ENCODE data around the gene INPP5A.
"Not testable (repeated sequence)": the region's sequence is repeated elsewhere in the genome, so short reads cannot be mapped to it uniquely, and the experiment has no call there.

Gene INPP5A

GRCh38 chr10:132792796-132793195 is 255.2 kb downstream of the INPP5A start:
- no peak for DNase-seq

GRCh38 chr10:132793213-132793612 is 255.6 kb downstream of the INPP5A start:
- no peak for DNase-seq

GRCh38 chr10:132793871-132794849 is 256.6 kb downstream of the INPP5A start:
- DNase-seq, result no peak

DNA sequence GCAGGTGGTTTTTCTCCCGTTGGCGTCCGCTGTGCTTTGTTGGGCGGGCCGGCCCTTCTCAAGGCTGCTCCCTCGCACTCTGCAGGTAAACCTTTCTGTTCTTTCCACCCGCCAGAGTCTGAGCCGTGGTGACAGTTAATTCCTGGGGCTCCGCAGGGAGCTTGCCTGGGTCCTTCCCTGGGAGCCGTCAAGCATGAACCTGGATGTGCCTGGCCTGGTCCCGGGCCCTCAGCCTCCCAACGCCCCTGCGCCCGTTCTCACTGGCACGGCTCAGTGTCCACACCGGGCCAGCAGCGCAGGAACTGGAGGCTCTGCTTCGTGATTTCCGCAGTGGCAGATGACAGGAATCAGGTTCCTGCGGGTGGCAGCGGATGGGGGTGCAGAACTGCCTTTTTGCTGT is 259.3 kb downstream of the INPP5A start:
- no peak for DNase-seq

DNA sequence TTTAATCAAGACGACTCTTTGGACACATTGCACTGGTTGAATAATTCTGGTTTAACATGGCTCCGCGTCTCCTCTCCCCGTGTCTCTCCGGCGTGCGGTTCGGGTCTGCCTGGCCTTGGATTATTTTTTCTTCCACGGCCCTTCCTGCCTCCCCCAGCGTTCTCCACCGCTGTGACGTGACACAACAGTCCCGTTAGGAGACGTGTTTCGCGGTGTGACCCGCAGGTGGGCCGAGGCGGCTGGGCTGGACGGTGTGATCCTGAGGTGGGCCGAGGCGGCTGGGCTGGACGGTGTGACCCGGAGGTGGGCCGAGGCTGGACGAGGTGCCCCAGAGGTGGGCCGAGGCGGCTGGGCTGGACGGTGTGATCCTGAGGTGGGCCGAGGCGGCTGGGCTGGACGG is 260.4 kb downstream of the INPP5A start:
- DNase-seq, result not testable (repeated sequence)

GRCh38 chr10:132798403-132798802 is 260.8 kb downstream of the INPP5A start:
- DNase-seq, result no peak

DNA sequence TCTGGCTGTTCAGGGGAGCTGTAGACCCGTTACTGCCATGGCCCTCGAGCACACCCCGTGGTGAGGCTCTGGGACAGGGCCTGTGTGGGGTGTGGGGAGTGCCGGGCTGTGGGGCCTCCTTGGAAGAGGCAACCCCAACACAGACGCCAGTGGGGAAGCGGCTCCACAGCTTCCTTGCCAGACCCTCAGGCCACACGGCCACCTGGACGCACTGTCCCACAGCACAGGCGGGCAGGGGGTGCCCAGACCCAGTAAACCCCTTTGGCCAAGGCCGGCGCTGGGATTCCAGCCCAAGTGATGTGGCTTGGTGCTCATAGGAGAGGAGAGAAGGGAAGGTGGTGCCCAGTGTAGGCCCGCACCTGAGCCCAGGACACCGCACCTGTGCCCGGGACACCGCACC is 261.3 kb downstream of the INPP5A start:
- DNase-seq, result no peak

GRCh38 chr10:132799865-132800264 is 262.3 kb downstream of the INPP5A start:
- no peak for DNase-seq

DNA sequence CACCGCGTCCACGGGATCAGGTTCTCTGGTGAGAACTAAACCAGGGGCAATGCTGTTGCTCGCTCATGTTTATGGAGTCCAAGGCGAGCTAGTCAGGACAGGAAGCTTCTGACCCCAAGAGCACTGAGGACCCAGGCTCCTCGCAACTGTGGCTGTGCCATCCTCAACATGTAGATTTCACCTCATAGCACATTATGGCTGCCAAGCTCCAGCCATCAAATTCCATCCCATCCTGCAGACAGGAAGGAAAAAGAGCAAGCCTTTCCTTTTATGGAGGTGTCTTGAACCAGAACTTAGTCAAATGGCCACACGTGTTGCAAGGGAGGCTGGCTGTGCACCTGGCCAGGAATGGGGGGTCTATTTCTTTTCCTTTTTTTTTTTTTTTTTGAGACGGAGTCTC is 264.5 kb downstream of the INPP5A start:
- DNase-seq, result no peak

DNA sequence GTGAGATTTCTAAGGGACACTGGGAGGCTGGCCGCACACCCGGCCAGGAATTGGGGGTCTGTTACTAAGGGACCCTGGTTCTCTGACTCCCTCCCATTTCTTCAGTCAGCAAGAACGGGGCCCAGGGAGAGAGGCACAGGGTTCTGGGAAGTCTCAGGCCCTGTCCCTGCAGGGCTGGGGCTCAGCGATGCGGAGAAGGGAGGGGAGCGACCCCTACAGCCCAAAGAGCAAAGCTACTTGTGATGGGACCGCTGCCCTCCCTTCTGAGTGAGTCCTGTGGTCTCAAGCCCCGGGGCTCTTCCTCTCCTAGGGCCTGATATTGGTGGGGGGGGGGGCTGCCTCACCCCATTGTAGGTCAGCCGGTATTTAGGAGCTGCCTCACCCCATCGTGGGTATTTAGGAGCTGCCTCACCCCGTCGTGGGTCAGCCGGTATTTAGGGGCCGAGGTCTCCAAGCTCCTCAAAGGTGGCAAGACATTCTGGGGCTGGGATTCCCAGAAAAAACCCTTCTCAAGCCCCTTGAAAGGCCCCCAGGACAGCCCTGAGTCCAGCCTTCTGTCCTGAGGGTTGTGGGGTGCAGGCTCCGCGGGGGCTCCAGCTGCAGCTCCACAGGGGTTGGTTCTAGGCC is 265.2 kb downstream of the INPP5A start:
- DNase-seq, result no peak

GRCh38 chr10:132803416-132804210 is 266.0 kb downstream of the INPP5A start:
- no peak for DNase-seq

DNA sequence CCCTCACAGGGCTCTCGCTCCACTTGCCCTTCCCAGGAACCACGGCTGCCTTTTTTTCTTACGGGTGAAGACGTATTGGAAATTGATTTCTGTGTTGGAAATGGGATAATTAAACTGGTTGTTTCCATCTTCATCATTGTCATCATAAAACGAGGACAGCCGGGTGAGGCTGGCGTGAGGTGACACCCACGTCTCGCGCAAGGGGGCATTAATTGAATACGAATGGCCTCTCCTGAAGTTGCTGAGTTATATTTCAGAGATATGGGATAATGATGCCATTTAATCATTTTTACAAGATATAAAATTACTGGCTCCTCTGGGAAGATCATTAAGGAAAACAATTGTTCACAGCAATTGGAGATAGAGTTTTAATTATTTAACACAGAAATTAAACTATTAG is 266.7 kb downstream of the INPP5A start:
- no peak for DNase-seq

DNA sequence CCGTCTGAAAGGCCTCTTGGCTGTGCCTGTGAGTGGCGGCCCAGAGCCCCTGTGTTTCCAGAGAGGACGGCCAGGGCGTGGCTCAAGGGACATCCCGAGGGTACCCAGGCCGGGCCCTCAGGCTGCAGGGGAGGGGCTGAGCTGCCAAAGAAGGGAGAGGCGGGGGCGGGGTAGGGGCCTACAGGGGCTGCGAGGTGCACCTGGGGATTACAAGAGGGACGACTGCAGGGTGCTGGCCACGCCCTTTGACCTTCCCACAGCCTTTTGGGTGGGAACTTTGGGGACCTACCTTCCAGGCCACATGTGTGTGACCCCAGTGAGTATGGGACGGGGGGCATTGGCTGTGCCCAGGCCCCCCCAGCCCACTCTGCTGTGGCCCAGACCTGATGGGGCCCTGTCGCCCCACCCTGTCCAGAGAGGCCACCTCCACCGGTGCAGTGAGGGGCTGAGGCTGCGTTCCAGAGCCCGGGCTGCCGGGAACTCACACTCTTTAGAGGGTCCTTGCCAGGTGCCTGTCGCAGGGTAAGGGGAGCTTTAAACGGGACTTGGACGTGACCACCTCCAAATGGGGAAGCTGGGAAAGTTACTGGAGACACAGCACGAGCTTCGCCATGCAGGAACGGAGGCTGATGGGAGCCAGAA is 267.3 kb downstream of the INPP5A start:
- DNase-seq, result no peak

DNA sequence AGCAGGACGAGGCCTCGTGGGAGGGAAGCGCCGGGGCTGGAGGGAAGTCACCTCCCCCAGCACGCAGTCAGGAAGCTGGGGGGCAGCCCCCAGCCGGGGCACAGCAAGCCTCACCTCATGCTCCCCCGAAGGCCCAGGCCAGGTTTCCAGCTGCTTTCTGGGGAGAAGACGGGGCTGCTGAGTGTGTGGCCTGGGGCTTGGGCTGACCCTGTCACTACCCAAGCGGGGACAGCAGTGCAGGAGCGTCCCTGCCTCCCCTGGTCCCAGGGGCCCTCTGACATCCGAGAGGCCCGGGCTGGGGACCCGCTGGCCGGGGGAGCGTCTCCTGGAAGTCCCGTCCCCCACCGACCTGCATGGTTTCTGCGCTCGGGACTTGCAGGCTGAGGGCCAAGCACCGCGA is 268.0 kb downstream of the INPP5A start:
- DNase-seq, result no peak

DNA sequence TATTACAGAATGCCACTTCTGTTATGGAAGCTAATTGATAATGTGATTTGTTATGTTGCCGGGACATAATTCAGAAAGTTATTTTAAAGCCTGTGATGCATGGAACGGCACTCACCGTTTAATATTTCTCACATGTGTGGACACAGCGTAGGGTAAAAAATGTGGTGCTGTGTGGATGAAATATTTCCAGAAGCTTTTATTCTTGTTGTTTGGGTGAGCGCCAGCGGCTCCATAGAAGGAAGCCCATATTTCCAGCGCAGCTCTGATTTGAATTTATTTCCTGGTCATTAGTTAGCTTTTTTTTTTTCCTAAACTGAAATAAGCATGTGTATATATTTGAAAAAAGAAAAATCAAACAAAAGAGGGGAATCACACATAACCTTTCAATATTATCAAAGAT is 268.5 kb downstream of the INPP5A start:
- DNase-seq, result no peak

DNA sequence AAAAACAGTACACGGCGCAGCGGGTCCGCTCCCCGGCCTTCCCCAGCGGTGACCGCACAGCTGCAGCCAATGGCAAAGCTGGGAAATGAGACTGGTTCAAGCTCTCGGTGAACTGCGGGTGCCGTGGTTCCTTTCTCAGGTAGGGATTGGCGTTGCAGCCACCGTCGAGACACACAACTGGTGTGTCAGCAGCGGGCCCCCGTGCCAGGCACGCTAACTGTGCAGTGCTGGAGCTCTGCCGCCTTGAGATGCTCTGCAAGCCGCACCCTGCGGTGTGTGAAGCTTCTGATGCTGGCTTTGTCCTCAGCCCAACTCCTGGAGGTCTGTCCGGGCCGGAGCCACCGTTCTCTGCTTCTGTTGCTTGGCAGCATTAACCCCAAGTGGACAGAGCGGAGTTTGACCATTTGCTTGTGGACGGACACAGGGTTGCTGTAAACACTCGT is 269.0 kb downstream of the INPP5A start:
- DNase-seq, result no peak

- DNase-seq, result no peak
Observed at GRCh38 chr10:132807621-132808049, 270.0 kb downstream of the INPP5A start.

- no peak for DNase-seq
Observed at GRCh38 chr10:132808383-132809231, 271.0 kb downstream of the INPP5A start.

- DNase-seq, result no peak
Observed at GRCh38 chr10:132809232-132810140, 271.9 kb downstream of the INPP5A start.

GRCh38 chr10:132810141-132810806 is 272.7 kb downstream of the INPP5A start:
- no peak for DNase-seq

Data from activated CD4-positive, CD25-positive, alpha-beta regulatory T cell (primary cell).